ENCODE results near the gene GNB3. TPM values are rescaled to one million over a fixed set of nuclear protein-coding genes. Genes with fewer than 3 reads are reported as not detected.

GNB3 gene
- polyA plus RNA-seq, 1 of the 3 experiments (the other 2 are of a cell fraction), result 12.9 TPM

- H3K79me2 ChIP-seq (ENCODE audit: insufficient read depth), result peaks cover 51% of the 10 kb centered on the region
- peaks cover 31% of the 10 kb centered on the region for H3F3A ChIP-seq (replicated peaks; ENCODE audit: insufficient read depth)
- H3K4me2 ChIP-seq, result peak within 1 kb of the TSS; percentile 99
- peaks cover 44% of the 10 kb centered on the region for H4K20me1 ChIP-seq (ENCODE audit: insufficient read depth)
- DNase-seq, result peak; percentile 98
- H2AFZ ChIP-seq (ENCODE audit: low read depth), result peak within 1 kb of the TSS; percentile 57
- WGBS (ENCODE audit: low lambda C conversion rate), result 0% methylated on average over 15 of the region's 86 CpGs
- peak within 1 kb of the TSS; percentile 100 for H3K9ac ChIP-seq
- TF ChIP-seq ELF1 (IDR thresholded peaks at IDR 0.05) (0 out of 2 replicates have a peak, but pooled peaks have one; percentile 4), TCF12 (IDR thresholded peaks at IDR 0.05) (no peak), TAF1 (IDR thresholded peaks at IDR 0.05; ENCODE audit: borderline replicate concordance, low read depth, low read length) (peak; percentile 98), YY1 (IDR thresholded peaks at IDR 0.05; ENCODE audit: low read depth) (peak; percentile 79), POLR2AphosphoS5 (IDR thresholded peaks at IDR 0.05; ENCODE audit: low read depth, low read length) (peak; percentile 99), REST (IDR thresholded peaks at IDR 0.05; ENCODE audit: low read depth, low read length) (peak; percentile 70), SIN3A (IDR thresholded peaks at IDR 0.05; ENCODE audit: borderline replicate concordance, low read depth, low read length) (peak; percentile 49; the same call in 1 of the 2 replicates), RAD21 (IDR thresholded peaks at IDR 0.05; ENCODE audit: low read length) (no peak), RFX5 (IDR thresholded peaks at IDR 0.05; ENCODE audit: low read length) (no peak), PBX3 (IDR thresholded peaks at IDR 0.05) (no peak), NRF1 (IDR thresholded peaks at IDR 0.05; ENCODE audit: low read depth, low read length) (peak; percentile 46), RCOR1 (IDR thresholded peaks at IDR 0.05; ENCODE audit: low read length) (no peak), EZH2phosphoT487 (IDR thresholded peaks at IDR 0.05; ENCODE audit: borderline replicate concordance, low read depth) (no peak), GATA2 (CRISPR knock-in tag; IDR thresholded peaks at IDR 0.05) (no peak)
- H3K4me3 ChIP-seq (ENCODE audit: low read depth in 2 of 2, low read length in 1 of 2), result peak within 1 kb of the TSS; percentile 91 to 99
- peak within 1 kb of the TSS; percentile 84 to 95 for H3K27ac ChIP-seq (ENCODE audit: low read depth in 2 of 2, low read length in 1 of 2)
- ChIA-PET POLR2A (interaction anchor here (0.7 to 5.9 kb wide), 14 partner anchors 8 to 178 kb away, joined by 3 to 57 read pairs (median 4); partner anchors contain the start of genes C12orf57, CDCA3, ENO2 and GPR162), CTCF (interaction anchor here (0.7 to 10.9 kb wide), 14 partner anchors 11 to 304 kb away, joined by 3 to 164 read pairs (median 12); partner anchors contain the start of genes CDCA3, MLF2, P3H3 and PTMS)
- no peaks in the 10 kb centered on the region for H3K9me2 ChIP-seq
- H3K27me3 ChIP-seq (ENCODE audit: insufficient read depth), result no peaks in the 10 kb centered on the region
- peaks cover 17 to 46% of the 10 kb centered on the region in 2 experiments for H3K36me3 ChIP-seq (replicated peaks in 1 of 2; ENCODE audit: control insufficient read depth in 1 of 2, insufficient read depth in 2 of 2, low read length in 1 of 2)
- H3K4me1 ChIP-seq (ENCODE audit: control insufficient read depth in 1 of 2, insufficient read depth in 2 of 2, low read depth in 1 of 2, low read length in 1 of 2), result peaks cover 33 to 42% of the 10 kb centered on the region in 2 experiments
- H3K9me3 ChIP-seq, result no peaks in the 10 kb centered on the region
These were observed 26.9 kb downstream of the GNB3 start, which contains the start of gene TPI1 for GRCh38 chr12:6867413-6868210. Gene TPI1, plus strand, starts transcription at chr12:6867531. Its CDS starts 36 bp downstream, at chr12:6867567.

Measured in SK-N-SH (cell line).